ENCODE measurements around the gene IQCK.

IQCK gene

GRCh38 chr16:19694989-19695388 lies 23.1 kb upstream of the IQCK start:
- ATAC-seq (no peak), DNase-seq (no peak)
- Mint-ChIP-seq H3K9me3 (no peaks in the 10 kb centered on the region), H3K4me3 (no peak overlapping the region), H3K27me3 (no peaks in the 10 kb centered on the region), H3K4me1 (peaks cover 51% of the 10 kb centered on the region), H3K27ac (peak overlapping the region in 1 of 2 donors; percentile 67)

GRCh38 chr16:19696328-19696727 lies 21.7 kb upstream of the IQCK start:
- Mint-ChIP-seq H3K4me3 (peak overlapping the region in 1 of 2 donors; percentile 20), H3K4me1 (peaks cover 43% of the 10 kb centered on the region), H3K9me3 (no peaks in the 10 kb centered on the region), H3K27ac (peak overlapping the region; percentile 49 to 67), H3K27me3 (no peaks in the 10 kb centered on the region)
- DNase-seq = peak; percentile 5 to 51
- peak; percentile 61 for ATAC-seq

GRCh38 chr16:19696961-19697360 lies 21.1 kb upstream of the IQCK start:
- H3K27me3 Mint-ChIP-seq = no peaks in the 10 kb centered on the region
- peak; percentile 21 for ATAC-seq
- peaks cover 39% of the 10 kb centered on the region for H3K4me1 Mint-ChIP-seq
- H3K27ac Mint-ChIP-seq = peak overlapping the region; percentile 49 to 89
- no peaks in the 10 kb centered on the region for H3K9me3 Mint-ChIP-seq
- peak overlapping the region in 1 of 2 donors; percentile 20 for H3K4me3 Mint-ChIP-seq
- DNase-seq = no peak

GRCh38 chr16:19697756-19698318 lies 20.2 kb upstream of the IQCK start:
- DNase-seq = no peak
- no peaks in the 10 kb centered on the region for H3K9me3 Mint-ChIP-seq
- no peak overlapping the region for H3K4me3 Mint-ChIP-seq
- peaks cover 39% of the 10 kb centered on the region for H3K4me1 Mint-ChIP-seq
- H3K27me3 Mint-ChIP-seq = no peaks in the 10 kb centered on the region
- no peak for ATAC-seq
- no peak overlapping the region for H3K27ac Mint-ChIP-seq

GRCh38 chr16:19698480-19699465 lies 19.3 kb upstream of the IQCK start:
- H3K27ac Mint-ChIP-seq = peak overlapping the region in 1 of 2 donors; percentile 90
- H3K4me1 Mint-ChIP-seq = peaks cover 39% of the 10 kb centered on the region
- ATAC-seq (peak; percentile 44), DNase-seq (no peak)
- H3K4me3 Mint-ChIP-seq = no peak overlapping the region
- no peaks in the 10 kb centered on the region for H3K27me3 Mint-ChIP-seq
- H3K9me3 Mint-ChIP-seq = no peaks in the 10 kb centered on the region

- H3K4me1 Mint-ChIP-seq = peaks cover 39% of the 10 kb centered on the region
- ATAC-seq = no peak
- peak overlapping the region in 1 of 2 donors; percentile 84 for H3K27ac Mint-ChIP-seq
- DNase-seq = no peak
- no peak overlapping the region for H3K4me3 Mint-ChIP-seq
- no peaks in the 10 kb centered on the region for H3K27me3 Mint-ChIP-seq
- no peaks in the 10 kb centered on the region for H3K9me3 Mint-ChIP-seq
These were observed 18.6 kb upstream of the IQCK start for GRCh38 chr16:19699472-19699871.

- Mint-ChIP-seq H3K27me3 (no peaks in the 10 kb centered on the region), H3K9me3 (no peaks in the 10 kb centered on the region), H3K4me1 (peaks cover 36% of the 10 kb centered on the region), H3K27ac (peak overlapping the region in 1 of 2 donors; percentile 40), H3K4me3 (no peak overlapping the region)
- ATAC-seq (no peak), DNase-seq (no peak)
These were observed 17.7 kb upstream of the IQCK start for GRCh38 chr16:19700319-19700781.

- Mint-ChIP-seq H3K4me1 (peaks cover 30% of the 10 kb centered on the region), H3K27ac (no peak overlapping the region), H3K4me3 (no peak overlapping the region), H3K27me3 (no peaks in the 10 kb centered on the region), H3K9me3 (no peaks in the 10 kb centered on the region)
- no peak for DNase-seq
- ATAC-seq = no peak
These were observed 17.0 kb upstream of the IQCK start for GRCh38 chr16:19701091-19701490.

GRCh38 chr16:19703172-19703889 lies 14.7 kb upstream of the IQCK start:
- no peaks in the 10 kb centered on the region for H3K9me3 Mint-ChIP-seq
- ATAC-seq (no peak), DNase-seq (no peak)
- peak overlapping the region in 1 of 2 donors; percentile 42 for H3K27ac Mint-ChIP-seq
- no peak overlapping the region for H3K4me3 Mint-ChIP-seq
- H3K4me1 Mint-ChIP-seq = peaks cover 14% of the 10 kb centered on the region
- no peaks in the 10 kb centered on the region for H3K27me3 Mint-ChIP-seq

- H3K4me3 Mint-ChIP-seq = no peak overlapping the region
- no peaks in the 10 kb centered on the region for H3K9me3 Mint-ChIP-seq
- no peak for ATAC-seq
- no peak for DNase-seq
- H3K27ac Mint-ChIP-seq = peak overlapping the region in 1 of 2 donors; percentile 74
- peaks cover 7% of the 10 kb centered on the region for H3K4me1 Mint-ChIP-seq
- H3K27me3 Mint-ChIP-seq = no peaks in the 10 kb centered on the region
These were observed 13.5 kb upstream of the IQCK start for GRCh38 chr16:19704321-19705145.

- Mint-ChIP-seq H3K27me3 (no peaks in the 10 kb centered on the region), H3K4me1 (peaks cover 6% of the 10 kb centered on the region), H3K27ac (no peak overlapping the region), H3K4me3 (no peak overlapping the region), H3K9me3 (no peaks in the 10 kb centered on the region)
- ATAC-seq (no peak), DNase-seq (no peak)
These were observed 12.9 kb upstream of the IQCK start for GRCh38 chr16:19705146-19705501.

GRCh38 chr16:19705843-19706242 lies 12.2 kb upstream of the IQCK start:
- ATAC-seq (no peak), DNase-seq (no peak)
- peaks cover 6% of the 10 kb centered on the region for H3K4me1 Mint-ChIP-seq
- H3K27ac Mint-ChIP-seq = no peak overlapping the region
- no peaks in the 10 kb centered on the region for H3K9me3 Mint-ChIP-seq
- no peak overlapping the region for H3K4me3 Mint-ChIP-seq
- H3K27me3 Mint-ChIP-seq = no peaks in the 10 kb centered on the region

GRCh38 chr16:19706846-19707245 lies 11.2 kb upstream of the IQCK start:
- H3K9me3 Mint-ChIP-seq = no peaks in the 10 kb centered on the region
- H3K4me3 Mint-ChIP-seq = no peak overlapping the region
- DNase-seq = no peak
- peaks cover 11% of the 10 kb centered on the region for H3K4me1 Mint-ChIP-seq
- no peak overlapping the region for H3K27ac Mint-ChIP-seq
- ATAC-seq = no peak
- no peaks in the 10 kb centered on the region for H3K27me3 Mint-ChIP-seq

- Mint-ChIP-seq H3K4me3 (no peak overlapping the region), H3K27me3 (no peaks in the 10 kb centered on the region), H3K9me3 (no peaks in the 10 kb centered on the region), H3K27ac (no peak overlapping the region), H3K4me1 (peaks cover 13% of the 10 kb centered on the region)
- DNase-seq (no peak), ATAC-seq (peak; percentile 81)
These were observed 10.3 kb upstream of the IQCK start for GRCh38 chr16:19707569-19708295.

Data from stimulated activated naive CD8-positive, alpha-beta T cell treated with anti-CD3 and anti-CD28 coated beads, Interleukin-15, amount 100 ng/mL, for 72 hours (primary cell).